Transverse colon (tissue), 3 donors: ENCODE data around the gene SERGEF.

ENCODE experiments used
- POLR2A ChIP-seq: fragments of 450-650 bp; IDR thresholded peaks from one replicate; pipeline ENCODE4 v1.6.1; 2016; ENCODE audit warnings: antibody characterized with exemption, mild to moderate bottlenecking, moderate library complexity
- TF ChIP-seq, protein P1 (sequence below), 5 experiments: fragments of 200-600 bp in 3 of 5; fragments of 450-650 bp in 2 of 5; sonication (generic) in 3 of 5; IDR thresholded peaks; 1 replicate in 2 of 5; 2 replicates in 3 of 5; pipeline ENCODE4 v1.5.1; 2016 to 2017; ENCODE audit warnings: antibody characterized with exemption in 5 of 5, inconsistent platforms in 3 of 5, mild to moderate bottlenecking in 2 of 5, moderate library complexity in 1 of 5

DNA sequence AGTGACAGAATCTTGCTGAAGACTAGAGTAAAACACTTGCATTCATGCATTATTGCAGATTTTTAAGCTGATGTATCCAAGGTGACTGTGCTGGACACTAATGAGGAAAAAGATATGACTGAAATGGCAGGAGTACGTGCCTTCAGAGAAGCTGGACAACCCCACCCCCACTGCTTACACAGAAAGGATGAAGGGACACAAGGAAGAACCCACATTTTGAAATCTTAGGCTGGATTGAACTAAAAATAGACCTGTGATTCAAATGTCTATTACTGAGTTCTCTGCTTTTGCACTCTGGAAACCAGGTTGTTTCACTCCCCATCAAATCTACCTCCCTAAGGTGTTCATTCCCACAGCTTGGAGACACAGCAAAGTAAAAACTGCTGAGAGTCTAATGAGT is 161.2 kb downstream of the SERGEF start:
- TF ChIP-seq, protein P1, sequence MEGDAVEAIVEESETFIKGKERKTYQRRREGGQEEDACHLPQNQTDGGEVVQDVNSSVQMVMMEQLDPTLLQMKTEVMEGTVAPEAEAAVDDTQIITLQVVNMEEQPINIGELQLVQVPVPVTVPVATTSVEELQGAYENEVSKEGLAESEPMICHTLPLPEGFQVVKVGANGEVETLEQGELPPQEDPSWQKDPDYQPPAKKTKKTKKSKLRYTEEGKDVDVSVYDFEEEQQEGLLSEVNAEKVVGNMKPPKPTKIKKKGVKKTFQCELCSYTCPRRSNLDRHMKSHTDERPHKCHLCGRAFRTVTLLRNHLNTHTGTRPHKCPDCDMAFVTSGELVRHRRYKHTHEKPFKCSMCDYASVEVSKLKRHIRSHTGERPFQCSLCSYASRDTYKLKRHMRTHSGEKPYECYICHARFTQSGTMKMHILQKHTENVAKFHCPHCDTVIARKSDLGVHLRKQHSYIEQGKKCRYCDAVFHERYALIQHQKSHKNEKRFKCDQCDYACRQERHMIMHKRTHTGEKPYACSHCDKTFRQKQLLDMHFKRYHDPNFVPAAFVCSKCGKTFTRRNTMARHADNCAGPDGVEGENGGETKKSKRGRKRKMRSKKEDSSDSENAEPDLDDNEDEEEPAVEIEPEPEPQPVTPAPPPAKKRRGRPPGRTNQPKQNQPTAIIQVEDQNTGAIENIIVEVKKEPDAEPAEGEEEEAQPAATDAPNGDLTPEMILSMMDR (IDR thresholded peaks at IDR 0.05), result no peak
- no peak for TF ChIP-seq POLR2A
